Sigmoid colon (tissue), 4 donors: ENCODE measurements around the gene GUCA2B.

Experiments used
- EP300 ChIP-seq, 4 donors: sonication (generic); formaldehyde crosslinking; IDR thresholded peaks; one replicate each; pipeline ENCODE4 v1.6.1; 2017; ENCODE audit warnings: antibody characterized with exemption in 4 of 4
- POLR2A ChIP-seq, 2 donors: fragments of 450-650 bp; IDR thresholded peaks; one replicate each; pipeline ENCODE4 v1.6.1; 2016; ENCODE audit warnings: antibody characterized with exemption in 2 of 2, mild to moderate bottlenecking in 2 of 2, moderate library complexity in 2 of 2
- POLR2AphosphoS5 ChIP-seq, 4 donors: sonication (generic); formaldehyde crosslinking; IDR thresholded peaks; one replicate each; pipeline ENCODE4 v1.6.1; 2017; ENCODE audit warnings: antibody characterized with exemption in 4 of 4
- TF ChIP-seq, protein P1 (sequence below), 4 experiments: fragments of 450-650 bp in 3 of 4; fragments of 200-600 bp in 1 of 4; IDR thresholded peaks; one replicate each; pipeline ENCODE4 v1.5.1; 2016 to 2019; ENCODE audit warnings: antibody characterized with exemption in 4 of 4, mild to moderate bottlenecking in 3 of 4, moderate library complexity in 2 of 4

DNA sequence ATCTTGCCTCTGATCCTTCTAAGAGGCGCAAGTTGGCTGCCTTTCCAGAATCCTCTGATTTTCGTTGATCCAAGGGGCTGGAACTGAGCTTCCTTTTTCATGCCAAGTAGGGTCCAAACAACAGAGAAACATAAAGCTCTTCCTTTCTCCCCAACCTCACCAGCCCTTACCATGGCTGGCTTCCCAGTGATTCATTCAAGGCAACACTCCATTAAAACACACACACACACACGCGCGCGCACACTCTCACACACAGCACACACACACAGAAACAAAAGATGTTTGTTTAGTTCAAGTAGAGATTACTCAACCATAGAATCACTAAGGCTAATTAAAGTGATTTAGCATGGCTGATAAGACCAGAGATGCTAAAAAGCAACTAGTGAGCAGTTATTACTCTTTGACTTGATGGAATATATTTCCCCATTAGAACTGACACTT is 24.4 kb downstream of the GUCA2B start:
- TF ChIP-seq, protein P1, sequence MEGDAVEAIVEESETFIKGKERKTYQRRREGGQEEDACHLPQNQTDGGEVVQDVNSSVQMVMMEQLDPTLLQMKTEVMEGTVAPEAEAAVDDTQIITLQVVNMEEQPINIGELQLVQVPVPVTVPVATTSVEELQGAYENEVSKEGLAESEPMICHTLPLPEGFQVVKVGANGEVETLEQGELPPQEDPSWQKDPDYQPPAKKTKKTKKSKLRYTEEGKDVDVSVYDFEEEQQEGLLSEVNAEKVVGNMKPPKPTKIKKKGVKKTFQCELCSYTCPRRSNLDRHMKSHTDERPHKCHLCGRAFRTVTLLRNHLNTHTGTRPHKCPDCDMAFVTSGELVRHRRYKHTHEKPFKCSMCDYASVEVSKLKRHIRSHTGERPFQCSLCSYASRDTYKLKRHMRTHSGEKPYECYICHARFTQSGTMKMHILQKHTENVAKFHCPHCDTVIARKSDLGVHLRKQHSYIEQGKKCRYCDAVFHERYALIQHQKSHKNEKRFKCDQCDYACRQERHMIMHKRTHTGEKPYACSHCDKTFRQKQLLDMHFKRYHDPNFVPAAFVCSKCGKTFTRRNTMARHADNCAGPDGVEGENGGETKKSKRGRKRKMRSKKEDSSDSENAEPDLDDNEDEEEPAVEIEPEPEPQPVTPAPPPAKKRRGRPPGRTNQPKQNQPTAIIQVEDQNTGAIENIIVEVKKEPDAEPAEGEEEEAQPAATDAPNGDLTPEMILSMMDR (IDR thresholded peaks at IDR 0.05) = no peak
- no peak for TF ChIP-seq POLR2AphosphoS5 (IDR thresholded peaks at IDR 0.05)
- no peak for TF ChIP-seq EP300 (IDR thresholded peaks at IDR 0.05)
- TF ChIP-seq POLR2A (IDR thresholded peaks at IDR 0.05) = no peak
